HCT116 (cell line): Measurements from ENCODE around the gene RHOBTB1. TPM values are rescaled to one million over a fixed set of nuclear protein-coding genes. Genes with fewer than 3 reads are reported as not detected.

ENCODE experiments used
- ATAC-seq: fragments of 200-7000 bp; cut with Tn5 transposase; 2 replicates; pipeline ENCODE4 v1.9.1; 2020; ENCODE audit warnings: mild to moderate bottlenecking, moderate library complexity
- BruUV-seq: library from RNA; stranded (reverse); fragments of 400-500 nt; replicated peaks from 2 replicates; lab custom pipeline; 2021; lab: Mats Ljungman, UMichigan
- CTCF ChIA-PET: fragments of 300-600 bp; sonication (Branson Sonifier 250); formaldehyde crosslinking; loops from one replicate; lab custom pipeline; 2021; ENCODE audit warnings: antibody characterized with exemption; lab: Charles Lee
- POLR2A ChIA-PET: fragments of 300-600, 350-600 bp; sonication (Branson Sonifier 250); formaldehyde crosslinking; loops from one replicate; lab custom pipeline; 2021; ENCODE audit warnings: antibody characterized with exemption; lab: Charles Lee
- RAD21 ChIA-PET, 2 experiments: fragments of 300-600 bp; sonication (Branson Sonifier 250); formaldehyde crosslinking; loops; one replicate each; lab custom pipeline; 2023; ENCODE audit warnings: low total read pairs in 2 of 2; ENCODE audit not compliant: uncharacterized antibody in 2 of 2, unreplicated experiment in 2 of 2, low non-redundant PET in 1 of 2; lab: Charles Lee
- DNase-seq: peaks from one replicate; pipeline ENCODE4 v3.0.0-alpha.2; 2010; ENCODE audit warnings: low read depth, low spot score
- H2AFZ ChIP-seq: fragments of 200-600 bp; shearing (Covaris generic), sonication (generic); 2 replicates; pipeline ENCODE4 v1.6.1; 2017; ENCODE audit warnings: low read depth, mixed run types, mixed read lengths, antibody characterized with exemption, low read length; ENCODE audit not compliant: poor library complexity, severe bottlenecking
- H3K27ac ChIP-seq: 2 replicates; pipeline ENCODE4 v1.5.1; 2012; ENCODE audit warnings: low read depth, low read length
- H3K27me3 ChIP-seq: fragments of 200-600 bp; sonication (generic); 2 replicates; pipeline ENCODE4 v1.6.1; 2016; ENCODE audit warnings: mixed run types, low read length, mixed read lengths; ENCODE audit not compliant: insufficient read depth
- H3K36me3 ChIP-seq, 2 experiments: fragments of 200-500 bp in 1 of 2; fragments of 200-600 bp in 1 of 2; sonication (Bioruptor generic) in 1 of 2; sonication (generic) in 1 of 2; 2 replicates each; pipeline versions ENCODE4 v1.5.1 to v1.6.1; 2014 to 2016; ENCODE audit warnings: low read length in 2 of 2, inconsistent platforms in 1 of 2, mixed read lengths in 1 of 2, mixed run types in 1 of 2; ENCODE audit not compliant: insufficient read depth in 2 of 2, control insufficient read depth in 1 of 2
- H3K4me1 ChIP-seq, 2 experiments: fragments of 200-600 bp in 1 of 2; sonication (generic) in 1 of 2; 2 replicates each; pipeline versions ENCODE4 v1.5.1 to v1.6.1; 2012 to 2017; ENCODE audit warnings: low read length in 2 of 2, inconsistent platforms in 1 of 2, mild to moderate bottlenecking in 1 of 2, mixed read lengths in 1 of 2, mixed run types in 1 of 2, moderate library complexity in 1 of 2; ENCODE audit not compliant: insufficient read depth in 2 of 2, control insufficient read depth in 1 of 2
- H3K4me2 ChIP-seq: fragments of 200-600 bp; sonication (generic); 2 replicates; pipeline ENCODE4 v1.6.1; 2017; ENCODE audit warnings: mixed run types, low read length, mixed read lengths
- H3K4me3 ChIP-seq, 2 experiments: fragments of 200-600 bp in 1 of 2; sonication (generic) in 1 of 2; replicated peaks in 1 of 2; 2 replicates each; pipeline ENCODE4 v1.5.1; 2011 to 2016; ENCODE audit warnings: low read length in 2 of 2, control low read depth in 1 of 2, low read depth in 1 of 2, mild to moderate bottlenecking in 1 of 2, mixed read lengths in 1 of 2, mixed run types in 1 of 2
- H3K79me2 ChIP-seq: fragments of 200-600 bp; sonication (generic); 2 replicates; pipeline ENCODE4 v1.6.1; 2017; ENCODE audit warnings: mild to moderate bottlenecking, mixed run types, low read length, moderate library complexity, mixed read lengths; ENCODE audit not compliant: insufficient read depth
- H3K9ac ChIP-seq: fragments of 200-600 bp; sonication (generic); 2 replicates; pipeline ENCODE4 v1.6.1; 2016; ENCODE audit warnings: low read length, mixed read lengths
- H3K9me2 ChIP-seq: fragments of 200-600 bp; sonication (generic), shearing (Covaris generic); 2 replicates; pipeline ENCODE4 v1.6.1; 2017; ENCODE audit warnings: mixed run types, mild to moderate bottlenecking, moderate library complexity; ENCODE audit not compliant: insufficient read depth
- H3K9me3 ChIP-seq, 2 experiments: fragments of 200-500 bp in 1 of 2; fragments of 200-600 bp in 1 of 2; sonication (Bioruptor generic) in 1 of 2; sonication (generic) in 1 of 2; 2 replicates each; pipeline ENCODE4 v1.6.1; 2014 to 2017; ENCODE audit warnings: low read length in 2 of 2, mixed read lengths in 2 of 2, inconsistent platforms in 1 of 2, low read depth in 1 of 2, mild to moderate bottlenecking in 1 of 2, mixed run types in 1 of 2, moderate library complexity in 1 of 2; ENCODE audit not compliant: control insufficient read depth in 1 of 2, insufficient read depth in 1 of 2
- H4K20me1 ChIP-seq: fragments of 200-600 bp; sonication (generic), shearing (Covaris generic); 2 replicates; pipeline ENCODE4 v1.6.1; 2017; ENCODE audit warnings: mixed run types, mild to moderate bottlenecking, moderate library complexity; ENCODE audit not compliant: insufficient read depth
- ATF3 ChIP-seq: IDR thresholded peaks from 2 replicates; pipeline ENCODE4 v1.6.1; 2012
- CBX3 ChIP-seq: IDR thresholded peaks from 2 replicates; pipeline ENCODE4 v1.6.1; 2012; ENCODE audit warnings: low read depth
- CEBPB ChIP-seq: IDR thresholded peaks from 2 replicates; pipeline ENCODE4 v1.6.1; 2012; ENCODE audit warnings: low read depth
- EGR1 ChIP-seq: IDR thresholded peaks from 2 replicates; pipeline ENCODE4 v1.6.1; 2012; ENCODE audit warnings: low read depth
- ELF1 ChIP-seq: IDR thresholded peaks from 2 replicates; pipeline ENCODE4 v1.6.1; 2012; ENCODE audit warnings: low read depth, borderline replicate concordance
- FOSL1 ChIP-seq: IDR thresholded peaks from 2 replicates; pipeline ENCODE4 v1.6.1; 2012; ENCODE audit warnings: low read depth
- JUND ChIP-seq: IDR thresholded peaks from 2 replicates; pipeline ENCODE4 v1.6.1; 2012
- RAD21 ChIP-seq: IDR thresholded peaks from 2 replicates; pipeline ENCODE4 v1.6.1; 2012; ENCODE audit warnings: low read depth, mild to moderate bottlenecking
- SP1 ChIP-seq: IDR thresholded peaks from 2 replicates; pipeline ENCODE4 v1.6.1; 2012; ENCODE audit warnings: low read depth
- TCF7L2 ChIP-seq: IDR thresholded peaks from 2 replicates; pipeline ENCODE4 v1.7.0; 2011; ENCODE audit warnings: borderline replicate concordance, inconsistent platforms; ENCODE audit not compliant: insufficient read depth, insufficient read length; ENCODE audit errors: extremely low read depth
- ZFX ChIP-seq: fragments of 450-650 bp; IDR thresholded peaks from 2 replicates; pipeline ENCODE4 v1.6.1; 2017
- ZNF274 ChIP-seq: fragments of 200-500 bp; sonication (Bioruptor generic); IDR thresholded peaks from 2 replicates; pipeline ENCODE4 v1.6.1; 2014; ENCODE audit warnings: mild to moderate bottlenecking, low read depth, low read length, inconsistent platforms
- intact Hi-C: fragments of 100-400 bp; cut with micrococcal nuclease; formaldehyde crosslinking; loops from 2 replicates; pipeline ENCODE4 v1.10.0; 2022
- total RNA-seq: library from RNA; stranded (reverse); gene quantifications from one replicate; pipeline ENCODE4 v1.2.1, GENCODE V29; 2021; ENCODE audit not compliant: unreplicated experiment
- TF ChIP-seq, protein P1 (sequence below), 3 experiments: fragments of 200-600 bp in 1 of 3; sonication (generic) in 1 of 3; IDR thresholded peaks in 2 of 3; conservative IDR thresholded peaks in 1 of 3; 2 replicates each; pipeline ENCODE4 v1.5.1; 2012 to 2017; ENCODE audit warnings: low read depth in 2 of 3, low read length in 2 of 3, antibody characterized with exemption in 1 of 3, borderline replicate concordance in 1 of 3, control low read depth in 1 of 3, mild to moderate bottlenecking in 1 of 3, mixed read lengths in 1 of 3, mixed run types in 1 of 3, moderate library complexity in 1 of 3; ENCODE audit not compliant: insufficient read depth in 1 of 3
- TF ChIP-seq, protein P2 (sequence below): IDR thresholded peaks from 2 replicates; pipeline ENCODE4 v1.6.1; 2011; ENCODE audit warnings: mild to moderate bottlenecking, low read length, moderate library complexity; ENCODE audit not compliant: insufficient replicate concordance; ENCODE audit errors: extremely low read depth

The RHOBTB1 gene
- total RNA-seq, 1 experiment from 2014 or later = 1.6 TPM

- H3K9ac ChIP-seq = no peak overlapping the region
- BruUV-seq = no TSS peak
- TF ChIP-seq EGR1 = no peak
- no peak for TF ChIP-seq ZFX
- no peak for TF ChIP-seq JUND
- TF ChIP-seq ELF1 = no peak
- TF ChIP-seq, protein P1, sequence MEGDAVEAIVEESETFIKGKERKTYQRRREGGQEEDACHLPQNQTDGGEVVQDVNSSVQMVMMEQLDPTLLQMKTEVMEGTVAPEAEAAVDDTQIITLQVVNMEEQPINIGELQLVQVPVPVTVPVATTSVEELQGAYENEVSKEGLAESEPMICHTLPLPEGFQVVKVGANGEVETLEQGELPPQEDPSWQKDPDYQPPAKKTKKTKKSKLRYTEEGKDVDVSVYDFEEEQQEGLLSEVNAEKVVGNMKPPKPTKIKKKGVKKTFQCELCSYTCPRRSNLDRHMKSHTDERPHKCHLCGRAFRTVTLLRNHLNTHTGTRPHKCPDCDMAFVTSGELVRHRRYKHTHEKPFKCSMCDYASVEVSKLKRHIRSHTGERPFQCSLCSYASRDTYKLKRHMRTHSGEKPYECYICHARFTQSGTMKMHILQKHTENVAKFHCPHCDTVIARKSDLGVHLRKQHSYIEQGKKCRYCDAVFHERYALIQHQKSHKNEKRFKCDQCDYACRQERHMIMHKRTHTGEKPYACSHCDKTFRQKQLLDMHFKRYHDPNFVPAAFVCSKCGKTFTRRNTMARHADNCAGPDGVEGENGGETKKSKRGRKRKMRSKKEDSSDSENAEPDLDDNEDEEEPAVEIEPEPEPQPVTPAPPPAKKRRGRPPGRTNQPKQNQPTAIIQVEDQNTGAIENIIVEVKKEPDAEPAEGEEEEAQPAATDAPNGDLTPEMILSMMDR (IDR thresholded peaks at IDR 0.05 in 2 of 3, conservative IDR thresholded peaks at IDR 0.05 in 1 of 3; ENCODE audit: borderline replicate concordance in 1 of 3, insufficient read depth in 1 of 3, low read depth in 2 of 3, low read length in 2 of 3) = no peak
- no peak for TF ChIP-seq FOSL1
- TF ChIP-seq RAD21 = no peak
- TF ChIP-seq SP1 = no peak
- no peak for TF ChIP-seq ATF3
- no peak for TF ChIP-seq CBX3
- TF ChIP-seq, protein P2, sequence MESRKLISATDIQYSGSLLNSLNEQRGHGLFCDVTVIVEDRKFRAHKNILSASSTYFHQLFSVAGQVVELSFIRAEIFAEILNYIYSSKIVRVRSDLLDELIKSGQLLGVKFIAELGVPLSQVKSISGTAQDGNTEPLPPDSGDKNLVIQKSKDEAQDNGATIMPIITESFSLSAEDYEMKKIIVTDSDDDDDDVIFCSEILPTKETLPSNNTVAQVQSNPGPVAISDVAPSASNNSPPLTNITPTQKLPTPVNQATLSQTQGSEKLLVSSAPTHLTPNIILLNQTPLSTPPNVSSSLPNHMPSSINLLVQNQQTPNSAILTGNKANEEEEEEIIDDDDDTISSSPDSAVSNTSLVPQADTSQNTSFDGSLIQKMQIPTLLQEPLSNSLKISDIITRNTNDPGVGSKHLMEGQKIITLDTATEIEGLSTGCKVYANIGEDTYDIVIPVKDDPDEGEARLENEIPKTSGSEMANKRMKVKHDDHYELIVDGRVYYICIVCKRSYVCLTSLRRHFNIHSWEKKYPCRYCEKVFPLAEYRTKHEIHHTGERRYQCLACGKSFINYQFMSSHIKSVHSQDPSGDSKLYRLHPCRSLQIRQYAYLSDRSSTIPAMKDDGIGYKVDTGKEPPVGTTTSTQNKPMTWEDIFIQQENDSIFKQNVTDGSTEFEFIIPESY = no peak
- no peak for TF ChIP-seq ZNF274
- no peak for TF ChIP-seq CEBPB
- no peak for TF ChIP-seq TCF7L2
- H3K9me3 ChIP-seq = no peaks in the 10 kb centered on the region
- H3K4me2 ChIP-seq = no peak overlapping the region
- H3K36me3 ChIP-seq = no peaks in the 10 kb centered on the region
- RAD21 ChIA-PET = no interaction called here
- POLR2A ChIA-PET = no interaction called here
- ATAC-seq (no peak), DNase-seq (no peak)
- H3K9me2 ChIP-seq = no peaks in the 10 kb centered on the region
- no peaks in the 10 kb centered on the region for H3K4me1 ChIP-seq
- H3K27me3 ChIP-seq = no peaks in the 10 kb centered on the region
- no peak overlapping the region for H2AFZ ChIP-seq
- CTCF ChIA-PET = no interaction called here
- no peaks in the 10 kb centered on the region for H4K20me1 ChIP-seq
- intact Hi-C loops = no loop called here
- H3K4me3 ChIP-seq = no peak overlapping the region
- H3K79me2 ChIP-seq = no peaks in the 10 kb centered on the region
- H3K27ac ChIP-seq = no peak overlapping the region
Measured at GRCh38 chr10:60896810-60897209, 47.2 kb downstream of the RHOBTB1 start.
